SK-N-SH (cell line): Measurements from ENCODE around the gene BDNF. TPM values are rescaled to one million over a fixed set of nuclear protein-coding genes. Genes with fewer than 3 reads are reported as not detected.

Experiments
- CTCF ChIA-PET: fragments of 300-600, 350-600 bp; formaldehyde crosslinking; extraction: SDS; loops from one replicate; lab custom pipeline; 2021; lab: Yijun Ruan, JAX
- POLR2A ChIA-PET: fragments of 350-600 bp; sonication (Branson Sonifier 250); formaldehyde crosslinking; extraction: SDS; loops from one replicate; lab custom pipeline; 2020; ENCODE audit warnings: antibody characterized with exemption, inconsistent platforms; lab: Yijun Ruan, JAX
- DNase-seq: peaks from one replicate; pipeline ENCODE4 v3.0.0; 2012
- H2AFZ ChIP-seq: fragments of 200-600 bp; sonication (generic); 2 replicates; pipeline ENCODE4 v1.8.1; 2016; ENCODE audit warnings: antibody characterized with exemption, mild to moderate bottlenecking, low read depth
- H3F3A ChIP-seq: fragments of 200-600 bp; sonication (generic); replicated peaks from 2 replicates; pipeline ENCODE3; 2016; ENCODE audit warnings: antibody characterized with exemption, mild to moderate bottlenecking; ENCODE audit not compliant: insufficient read depth
- H3K27ac ChIP-seq, 2 experiments: fragments of 200-500 bp in 1 of 2; fragments of 200-600 bp in 1 of 2; sonication (Bioruptor generic) in 1 of 2; sonication (generic), shearing (Covaris generic) in 1 of 2; 2 replicates each; pipeline versions ENCODE4 v1.5.1 to v1.6.1; 2014 to 2016; ENCODE audit warnings: low read depth in 2 of 2, inconsistent platforms in 1 of 2, low read length in 1 of 2, mild to moderate bottlenecking in 1 of 2, mixed read lengths in 1 of 2
- H3K27me3 ChIP-seq: fragments of 200-600 bp; sonication (generic), shearing (Covaris generic); 2 replicates; pipeline ENCODE4 v1.6.1; 2016; ENCODE audit warnings: mixed run types; ENCODE audit not compliant: insufficient read depth
- H3K36me3 ChIP-seq, 2 experiments: fragments of 200-500 bp in 1 of 2; fragments of 200-600 bp in 1 of 2; sonication (Bioruptor generic) in 1 of 2; sonication (generic) in 1 of 2; replicated peaks in 1 of 2; 2 replicates each; pipeline versions ENCODE3 to v1.5.1; 2014 to 2016; ENCODE audit warnings: low read length in 1 of 2, mild to moderate bottlenecking in 1 of 2; ENCODE audit not compliant: insufficient read depth in 2 of 2, control insufficient read depth in 1 of 2
- H3K4me1 ChIP-seq, 2 experiments: fragments of 200-500 bp in 1 of 2; fragments of 200-600 bp in 1 of 2; sonication (Bioruptor generic) in 1 of 2; sonication (generic), shearing (Covaris generic) in 1 of 2; 2 replicates each; pipeline versions ENCODE4 v1.5.1 to v1.6.1; 2014 to 2016; ENCODE audit warnings: low read depth in 1 of 2, low read length in 1 of 2, mixed run types in 1 of 2; ENCODE audit not compliant: insufficient read depth in 2 of 2, control insufficient read depth in 1 of 2
- H3K4me2 ChIP-seq: fragments of 200-600 bp; sonication (generic), shearing (Covaris generic); 2 replicates; pipeline ENCODE4 v1.6.1; 2017; ENCODE audit warnings: mixed run types
- H3K4me3 ChIP-seq, 2 experiments: fragments of 200-500 bp in 1 of 2; fragments of 200-600 bp in 1 of 2; sonication (Bioruptor generic) in 1 of 2; sonication (generic), shearing (Covaris generic) in 1 of 2; 2 replicates each; pipeline versions ENCODE4 v1.5.1 to v1.8.1; 2014 to 2016; ENCODE audit warnings: low read depth in 2 of 2, inconsistent platforms in 1 of 2, low read length in 1 of 2, mild to moderate bottlenecking in 1 of 2, mixed read lengths in 1 of 2, moderate library complexity in 1 of 2
- H3K79me2 ChIP-seq: fragments of 200-600 bp; sonication (generic); 2 replicates; pipeline ENCODE4 v1.8.1; 2017; ENCODE audit warnings: mild to moderate bottlenecking; ENCODE audit not compliant: insufficient read depth
- H3K9ac ChIP-seq: fragments of 200-600 bp; sonication (generic); 2 replicates; pipeline ENCODE4 v1.6.1; 2017; ENCODE audit warnings: mixed run types
- H3K9me2 ChIP-seq: fragments of 200-600 bp; sonication (generic); 2 replicates; pipeline ENCODE4 v1.6.1; 2017; ENCODE audit warnings: mixed run types
- H3K9me3 ChIP-seq: fragments of 200-600 bp; sonication (generic); 2 replicates; pipeline ENCODE4 v1.6.1; 2017; ENCODE audit warnings: mixed run types, mild to moderate bottlenecking, moderate library complexity
- H4K20me1 ChIP-seq: fragments of 200-600 bp; sonication (generic); 2 replicates; pipeline ENCODE4 v1.6.1; 2017; ENCODE audit warnings: mild to moderate bottlenecking, mixed run types; ENCODE audit not compliant: insufficient read depth
- CHD2 ChIP-seq: fragments of 150-350 bp; IDR thresholded peaks from 2 replicates; pipeline ENCODE4 v1.6.1; 2018; ENCODE audit warnings: low read length; ENCODE audit not compliant: partially characterized antibody
- CTCF ChIP-seq: fragments of 200-600 bp; sonication (generic); IDR thresholded peaks from 2 replicates; pipeline ENCODE4 v1.6.1; 2017; ENCODE audit warnings: antibody characterized with exemption, mild to moderate bottlenecking, moderate library complexity
- FOXJ3 ChIP-seq: sonication (generic); formaldehyde crosslinking; IDR thresholded peaks from 2 replicates; pipeline ENCODE4 v1.5.1; 2020; ENCODE audit warnings: mild to moderate bottlenecking, missing genetic modification reagents
- FOXM1 ChIP-seq: IDR thresholded peaks from 2 replicates; pipeline ENCODE4 v1.4.0; 2012; ENCODE audit warnings: low read depth, mild to moderate bottlenecking
- GABPA ChIP-seq: IDR thresholded peaks from 2 replicates; pipeline ENCODE4 v1.4.0; 2012; ENCODE audit warnings: low read depth, mild to moderate bottlenecking
- GATA2 ChIP-seq: sonication (generic); formaldehyde crosslinking; IDR thresholded peaks from 2 replicates; pipeline ENCODE4 v1.5.0; 2020; ENCODE audit warnings: mild to moderate bottlenecking, missing genetic modification reagents
- IRF3 ChIP-seq: fragments of 150-350 bp; IDR thresholded peaks from 2 replicates; pipeline ENCODE4 v1.6.1; 2016; ENCODE audit warnings: mild to moderate bottlenecking, low read depth, low read length
- MXI1 ChIP-seq: IDR thresholded peaks from 2 replicates; pipeline ENCODE4 v1.6.1; 2012; ENCODE audit warnings: mild to moderate bottlenecking, low read depth, low read length, improper control_type of control experiment
- NRF1 ChIP-seq: IDR thresholded peaks from 2 replicates; pipeline ENCODE4 v1.6.1; 2012; ENCODE audit warnings: low read depth, mild to moderate bottlenecking, low read length
- PBX3 ChIP-seq: IDR thresholded peaks from 2 replicates; pipeline ENCODE4; 2012
- REST ChIP-seq: IDR thresholded peaks from 2 replicates; pipeline ENCODE4 v1.6.1; 2012; ENCODE audit warnings: mild to moderate bottlenecking, low read depth, low read length, moderate library complexity
- RXRA ChIP-seq: IDR thresholded peaks from 2 replicates; pipeline ENCODE4 v1.4.0; 2012; ENCODE audit warnings: low read depth, mild to moderate bottlenecking, borderline replicate concordance
- TAF1 ChIP-seq: IDR thresholded peaks from 2 replicates; pipeline ENCODE4 v1.6.1; 2012; ENCODE audit warnings: low read depth, mild to moderate bottlenecking, low read length, moderate library complexity, borderline replicate concordance
- USF1 ChIP-seq: IDR thresholded peaks from 2 replicates; pipeline ENCODE4 v1.4.0; 2012; ENCODE audit warnings: low read depth, borderline replicate concordance
- WGBS: methylation state at CpG from one replicate; pipeline ENCODE4 v1.1.6; 2017; ENCODE audit warnings: low lambda C conversion rate; 5-methylcytosine and 5-hydroxymethylcytosine counted together
- polyA plus RNA-seq, 3 experiments: library from polyadenylated mRNA; depleted of rRNA; stranded (reverse); fragments of >200 nt; gene quantifications; 2 replicates each; pipeline ENCODE4 v1.2.3, GENCODE V29; 2012

BDNF gene
- polyA plus RNA-seq, 1 of the 3 experiments (the other 2 are of a cell fraction): 21.3 TPM

- Histone ChIP-seq H3K9me2 (no peaks in the 10 kb centered on the region), H4K20me1 (no peaks in the 10 kb centered on the region), H3K4me2 (no peak overlapping the region), H3K9me3 (no peaks in the 10 kb centered on the region), H3K4me1 (no peaks in the 10 kb centered on the region; a peak in 2 of 4 replicates), H2AFZ (no peak overlapping the region), H3K9ac (no peak overlapping the region), H3K79me2 (no peaks in the 10 kb centered on the region), H3K4me3 (no peak overlapping the region), H3K27ac (no peak overlapping the region), H3F3A (no peaks in the 10 kb centered on the region), H3K36me3 (no peaks in the 10 kb centered on the region), H3K27me3 (no peaks in the 10 kb centered on the region)
- 82% methylated on average over 4 of the region's 4 CpGs for WGBS
- CTCF ChIA-PET: no interaction called here
- POLR2A ChIA-PET: no interaction called here
- TF ChIP-seq MXI1 (no peak), GATA2 (CRISPR knock-in tag) (no peak), IRF3 (no peak), TAF1 (no peak), NRF1 (no peak), FOXM1 (no peak), REST (no peak), FOXJ3 (CRISPR knock-in tag) (no peak), GABPA (no peak), RXRA (no peak), USF1 (no peak), CHD2 (no peak), CTCF (no peak), PBX3 (no peak)
- no peak for DNase-seq
These were observed 78.7 kb downstream of the BDNF start for GRCh38 chr11:27621405-27622161.
